Ovary (tissue), 9 donors: ENCODE results near the gene RUNX2. TPM values are rescaled to one million over a fixed set of nuclear protein-coding genes. Genes with fewer than 3 reads are reported as not detected.

Experiments used
- DNase-seq, 5 donors: peaks; one replicate each; pipeline ENCODE4 v3.0.0-alpha.2; 2019 to 2020
- H3K27ac ChIP-seq, 2 donors: fragments of 200-600 bp; one replicate each; pipeline versions ENCODE4 v1.5.1 to v1.8.0; 2019 to 2022
- H3K27me3 ChIP-seq: fragments of 200-600 bp; one replicate; pipeline ENCODE4 v1.8.0; 2022
- H3K36me3 ChIP-seq: fragments of 200-600 bp; sonication (generic); one replicate; pipeline ENCODE4 v1.5.1; 2019
- H3K4me1 ChIP-seq: one replicate; pipeline ENCODE4 v1.8.1; 2013; ENCODE audit warnings: mild to moderate bottlenecking, moderate library complexity; ENCODE audit not compliant: insufficient read depth
- H3K4me3 ChIP-seq: fragments of 200-600 bp; sonication (generic); one replicate; pipeline ENCODE4 v1.5.1; 2017
- H3K9me3 ChIP-seq, 2 donors: fragments of 200-600 bp in 1 of 2; sonication (generic) in 1 of 2; one replicate each; pipeline versions ENCODE4 v1.5.1 to v1.8.1; 2013 to 2019; ENCODE audit warnings: mild to moderate bottlenecking in 1 of 2, moderate library complexity in 1 of 2
- CTCF ChIP-seq, 3 donors: fragments of 450-650 bp in 2 of 3; fragments of 200-600 bp in 1 of 3; IDR thresholded peaks; one replicate each; pipeline versions ENCODE4 v1.5.1 to v1.8.0; 2016 to 2022; ENCODE audit warnings: antibody characterized with exemption in 3 of 3, mild to moderate bottlenecking in 1 of 3
- EP300 ChIP-seq: sonication (generic); formaldehyde crosslinking; IDR thresholded peaks from one replicate; pipeline ENCODE4 v1.6.1; 2017; ENCODE audit warnings: antibody characterized with exemption
- POLR2A ChIP-seq: fragments of 450-650 bp; IDR thresholded peaks from one replicate; pipeline ENCODE4 v1.6.1; 2017; ENCODE audit warnings: antibody characterized with exemption, mild to moderate bottlenecking, moderate library complexity
- WGBS, 3 donors: extraction: QIAGEN DNeasy Blood & Tissue Kit in 1 of 3; methylation state at CpG; one replicate each; pipeline versions ENCODE4 v1.1.5 to v1.1.7; 2013 to 2017; 5-methylcytosine and 5-hydroxymethylcytosine counted together
- intact Hi-C, 4 donors: fragments of 100-400 bp; cut with DNase I; formaldehyde crosslinking; loops; one replicate each; pipeline versions ENCODE4 v1.11.0 to v1.15.1; 2022 to 2023
- polyA plus RNA-seq, 2 donors: library from polyadenylated mRNA; stranded (reverse); fragments of 200-250 nt in 1 of 2; fragments of 350-450 nt in 1 of 2; fragmentation: Illumina TruSeq in 1 of 2; extraction: RNeasy Lipid Tissue Mini Kit (QIAGEN cat#74804) in 1 of 2; gene quantifications; one replicate each; pipeline ENCODE4 v1.2.3, GENCODE V29; 2013 to 2014
- total RNA-seq, 7 donors: library from RNA; depleted of rRNA in 2 of 7; stranded (reverse); fragments of >200 nt in 2 of 7; fragmentation: NEBNext Ultra II Directional in 3 of 7; extraction: Animal tissue kit (Norgen Biotek cat#: 25700) in 3 of 7; gene quantifications; one replicate each; pipeline versions ENCODE4 v1.1.0 to v1.2.4, GENCODE V29; 2016 to 2023
- donor health status: DM: no; HTN: no; CAD: no; lungs with moderate emphysema.
- donor health status: DM: no; HTN: no; CAD: no.
- donor health status: Bipolar disorder and iron deficiency.
- donor health status: DM: yes; HTN: yes; CAD: no.
- donor health status: DM: no; HTN: no; CAD: no.
- donor health status: DM: yes; HTN: yes; CAD: no.

The RUNX2 gene
- total and polyA plus RNA-seq, 9 donors: 1.1 to 25.2 (median 3.3) TPM

DNA sequence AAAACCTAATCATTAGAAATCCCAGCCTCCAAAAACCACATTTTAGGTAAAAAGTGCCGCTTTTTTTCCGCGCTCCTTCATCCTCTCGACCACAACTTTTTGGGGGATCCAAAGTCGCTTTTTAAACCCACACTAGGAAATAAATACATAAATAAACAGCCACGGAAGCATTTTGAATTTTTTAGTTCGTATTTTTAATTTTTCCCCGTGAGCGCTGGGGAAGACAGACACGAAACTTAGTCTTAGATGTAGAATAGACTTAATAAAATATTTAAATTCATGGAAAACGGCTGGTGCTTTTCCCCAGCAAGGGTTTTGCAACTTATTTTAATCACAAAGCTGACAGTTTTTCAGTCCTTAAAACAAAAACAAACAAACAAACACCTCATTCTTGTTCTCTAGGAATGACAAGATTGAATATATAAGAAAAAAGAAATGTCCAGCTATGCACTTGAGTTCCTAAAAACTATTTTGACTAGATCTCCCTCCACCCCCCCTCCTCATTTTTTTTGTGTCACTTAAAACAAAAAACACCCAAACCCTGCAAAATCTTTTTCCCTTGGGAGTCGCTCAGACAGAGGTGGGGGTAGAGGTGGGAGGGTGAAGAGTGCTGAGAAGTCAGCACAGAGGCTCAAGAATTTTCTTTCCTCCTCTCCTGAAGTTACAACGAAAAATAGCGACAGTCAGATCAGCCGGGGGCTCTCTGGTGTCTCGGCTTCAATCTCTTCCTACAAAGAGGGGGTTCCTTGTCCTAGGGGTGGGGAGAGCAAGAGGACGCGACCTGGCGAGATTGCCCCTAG, 93.0 kb downstream of the RUNX2 start:
- TF ChIP-seq EP300 (no peak), CTCF (IDR thresholded peaks at IDR 0.05) (no peak), POLR2A (no peak)
- no peak overlapping the region for H3K27ac ChIP-seq
- intact Hi-C loops: loop anchor here in 1 of 4 donors (5.0 to 10.0 kb wide), 2 partner anchors 294 to 944 kb away; no protein-coding TSS in a partner anchor
- no peak for DNase-seq
- H3K4me1 ChIP-seq: peaks cover 3% of the 10 kb centered on the region
- 14 to 16% (median 15%) methylated on average over 19 of the region's 19 CpGs for WGBS, 3 donors
- peak overlapping the region; percentile 46 for H3K4me3 ChIP-seq
- H3K36me3 ChIP-seq: no peaks in the 10 kb centered on the region
- H3K27me3 ChIP-seq: no peaks in the 10 kb centered on the region
- no peaks in the 10 kb centered on the region for H3K9me3 ChIP-seq

DNA sequence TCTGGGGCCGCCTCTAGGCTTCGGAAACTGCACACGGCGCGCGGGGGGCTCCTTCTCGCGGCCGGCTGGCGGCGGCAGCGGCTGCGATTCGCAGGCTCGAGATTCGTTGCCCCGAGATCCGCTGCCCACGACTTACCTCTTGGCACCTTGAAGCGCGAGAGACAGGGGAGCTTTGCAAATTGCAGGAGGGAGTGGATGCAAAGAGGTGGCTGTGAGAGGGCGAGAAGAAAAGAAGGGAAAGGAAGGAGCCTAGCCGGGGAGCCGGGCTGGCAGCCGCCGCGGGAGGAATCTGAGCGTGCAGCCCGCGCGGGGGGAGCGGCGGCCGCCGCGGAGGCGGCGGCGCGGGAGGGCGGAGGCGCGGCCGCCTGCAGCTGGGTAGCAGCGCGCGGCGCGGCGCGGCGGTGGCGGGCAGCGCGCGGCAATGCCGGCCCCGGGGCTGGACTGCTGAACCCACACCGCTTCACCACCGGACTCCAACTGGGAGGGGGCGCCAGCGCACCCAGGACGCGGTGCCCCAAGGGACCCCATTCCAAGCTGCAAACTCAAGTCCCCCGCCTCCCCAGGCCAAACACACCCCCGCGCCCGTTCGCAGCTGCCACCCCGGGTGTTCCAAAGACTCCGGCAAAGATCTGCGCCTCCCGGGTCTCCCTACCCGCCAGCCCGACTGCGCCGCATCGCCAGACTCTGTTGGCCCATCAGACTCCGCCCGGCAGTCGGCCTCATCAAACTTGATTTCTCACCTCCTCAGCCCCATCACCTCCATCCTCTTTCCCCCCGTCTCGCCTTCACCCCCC, 93.8 kb downstream of the RUNX2 start:
- H3K36me3 ChIP-seq: no peaks in the 10 kb centered on the region
- H3K4me1 ChIP-seq: peaks cover 3% of the 10 kb centered on the region
- no peaks in the 10 kb centered on the region for H3K9me3 ChIP-seq
- 0 to 1% (median 1%) methylated on average over 83 of the region's 83 CpGs for WGBS, 3 donors
- peak overlapping the region; percentile 46 for H3K4me3 ChIP-seq
- intact Hi-C loops: loop anchor here in 1 of 4 donors (5.0 to 10.0 kb wide), 2 partner anchors 293 to 945 kb away; no protein-coding TSS in a partner anchor
- peak; percentile 39 to 73 (median 60) for DNase-seq
- H3K27me3 ChIP-seq: no peaks in the 10 kb centered on the region
- H3K27ac ChIP-seq: peak overlapping the region in 1 of 2 donors; percentile 33
- TF ChIP-seq CTCF (IDR thresholded peaks at IDR 0.05) (no peak), POLR2A (no peak), EP300 (no peak)

GRCh38 chr6:45422503-45423110, 94.5 kb downstream of the RUNX2 start:
- H3K9me3 ChIP-seq: no peaks in the 10 kb centered on the region
- TF ChIP-seq POLR2A (no peak), CTCF (IDR thresholded peaks at IDR 0.05) (no peak), EP300 (no peak)
- 1 to 2% (median 1%) methylated on average over 38 to 55 of the region's 55 CpGs for WGBS, 3 donors
- no peaks in the 10 kb centered on the region for H3K27me3 ChIP-seq
- DNase-seq: peak; percentile 35 to 62 (median 47)
- intact Hi-C loops: loop anchor here in 1 of 4 donors (5.0 to 10.0 kb wide), 2 partner anchors 292 to 945 kb away; no protein-coding TSS in a partner anchor
- no peaks in the 10 kb centered on the region for H3K36me3 ChIP-seq
- peak overlapping the region; percentile 46 for H3K4me3 ChIP-seq
- H3K4me1 ChIP-seq: peaks cover 3% of the 10 kb centered on the region
- peak overlapping the region; percentile 33 to 60 for H3K27ac ChIP-seq
